Measurements from ENCODE around the gene IL31RA. TPM values are rescaled to one million over a fixed set of nuclear protein-coding genes. Genes with fewer than 3 reads are reported as not detected.

Gene IL31RA
- total RNA-seq, 2 donors from 2014 or later = 2.1 TPM; not detected in 1

- no peak for DNase-seq (ENCODE audit: low spot score)
- Histone ChIP-seq H3K27me3 (replicated peaks; ENCODE audit: insufficient read depth) (no peaks in the 10 kb centered on the region), H3K4me1 (replicated peaks) (no peaks in the 10 kb centered on the region), H3K9me3 (no peaks in the 10 kb centered on the region), H3K36me3 (no peaks in the 10 kb centered on the region), H3K4me3 (no peak overlapping the region), H3K27ac (no peak overlapping the region)
- TF ChIP-seq, protein P1, sequence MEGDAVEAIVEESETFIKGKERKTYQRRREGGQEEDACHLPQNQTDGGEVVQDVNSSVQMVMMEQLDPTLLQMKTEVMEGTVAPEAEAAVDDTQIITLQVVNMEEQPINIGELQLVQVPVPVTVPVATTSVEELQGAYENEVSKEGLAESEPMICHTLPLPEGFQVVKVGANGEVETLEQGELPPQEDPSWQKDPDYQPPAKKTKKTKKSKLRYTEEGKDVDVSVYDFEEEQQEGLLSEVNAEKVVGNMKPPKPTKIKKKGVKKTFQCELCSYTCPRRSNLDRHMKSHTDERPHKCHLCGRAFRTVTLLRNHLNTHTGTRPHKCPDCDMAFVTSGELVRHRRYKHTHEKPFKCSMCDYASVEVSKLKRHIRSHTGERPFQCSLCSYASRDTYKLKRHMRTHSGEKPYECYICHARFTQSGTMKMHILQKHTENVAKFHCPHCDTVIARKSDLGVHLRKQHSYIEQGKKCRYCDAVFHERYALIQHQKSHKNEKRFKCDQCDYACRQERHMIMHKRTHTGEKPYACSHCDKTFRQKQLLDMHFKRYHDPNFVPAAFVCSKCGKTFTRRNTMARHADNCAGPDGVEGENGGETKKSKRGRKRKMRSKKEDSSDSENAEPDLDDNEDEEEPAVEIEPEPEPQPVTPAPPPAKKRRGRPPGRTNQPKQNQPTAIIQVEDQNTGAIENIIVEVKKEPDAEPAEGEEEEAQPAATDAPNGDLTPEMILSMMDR (IDR thresholded peaks at IDR 0.05) = no peak
- TF ChIP-seq POLR2AphosphoS5 (IDR thresholded peaks at IDR 0.05) = no peak
- TF ChIP-seq POLR2A (IDR thresholded peaks at IDR 0.05) = no peak
- WGBS = 85% methylated on average over 1 of the region's 1 CpG
- intact Hi-C loops (cut with DNase I) = no loop called here
These were observed 15.0 kb upstream of the IL31RA start for GRCh38 chr5:55836191-55836590.

GRCh38 chr5:55841976-55842375 is 9.2 kb upstream of the IL31RA start:
- Histone ChIP-seq H3K27ac (no peak overlapping the region), H3K4me1 (replicated peaks) (no peaks in the 10 kb centered on the region), H3K9me3 (no peaks in the 10 kb centered on the region), H3K4me3 (no peak overlapping the region), H3K36me3 (no peaks in the 10 kb centered on the region), H3K27me3 (replicated peaks; ENCODE audit: insufficient read depth) (no peaks in the 10 kb centered on the region)
- DNase-seq (ENCODE audit: low spot score) = no peak
- intact Hi-C loops (cut with DNase I) = no loop called here
- TF ChIP-seq POLR2AphosphoS5 (IDR thresholded peaks at IDR 0.05) (no peak), POLR2A (IDR thresholded peaks at IDR 0.05) (no peak)
- TF ChIP-seq, protein P1 (IDR thresholded peaks at IDR 0.05) = no peak
- 90% methylated on average over 2 of the region's 2 CpGs for WGBS

- no peaks in the 10 kb centered on the region for H3K9me3 ChIP-seq
- intact Hi-C loops (cut with DNase I) = no loop called here
- no peak overlapping the region for H3K4me3 ChIP-seq
- H3K4me1 ChIP-seq (replicated peaks) = no peaks in the 10 kb centered on the region
- H3K27ac ChIP-seq = no peak overlapping the region
- no peaks in the 10 kb centered on the region for H3K27me3 ChIP-seq (replicated peaks; ENCODE audit: insufficient read depth)
- no peak for TF ChIP-seq POLR2AphosphoS5 (IDR thresholded peaks at IDR 0.05)
- TF ChIP-seq, protein P1 (IDR thresholded peaks at IDR 0.05) = no peak
- H3K36me3 ChIP-seq = no peaks in the 10 kb centered on the region
- 55% methylated on average over 1 of the region's 1 CpG for WGBS
- no peak for DNase-seq (ENCODE audit: low spot score)
These were observed 3.3 kb upstream of the IL31RA start for GRCh38 chr5:55847837-55848236.

DNA sequence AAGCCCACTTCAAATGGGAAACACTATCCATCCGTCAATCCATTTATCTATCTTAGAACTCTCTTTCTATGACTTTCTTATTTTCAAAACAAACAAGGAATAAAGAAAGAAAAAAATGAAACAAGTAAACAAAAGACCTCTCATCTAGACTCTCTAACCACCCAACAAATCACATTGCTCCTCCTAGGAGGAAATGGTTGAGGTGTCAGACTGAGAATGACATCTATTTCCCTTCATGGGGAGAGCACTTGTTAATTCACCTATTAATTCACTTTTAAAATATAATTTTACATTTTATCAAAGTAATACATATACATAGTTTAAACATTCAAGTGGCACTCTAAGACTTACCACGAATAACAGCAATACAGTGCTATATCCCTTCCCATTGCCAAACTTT is 2.4 kb upstream of the IL31RA start:
- no peaks in the 10 kb centered on the region for H3K9me3 ChIP-seq
- no peaks in the 10 kb centered on the region for H3K36me3 ChIP-seq
- TF ChIP-seq POLR2AphosphoS5 (IDR thresholded peaks at IDR 0.05) (no peak), POLR2A (IDR thresholded peaks at IDR 0.05) (no peak)
- TF ChIP-seq, protein P1 (IDR thresholded peaks at IDR 0.05) = no peak
- no peak overlapping the region for H3K4me3 ChIP-seq
- no peaks in the 10 kb centered on the region for H3K27me3 ChIP-seq (replicated peaks; ENCODE audit: insufficient read depth)
- intact Hi-C loops (cut with DNase I) = no loop called here
- 85% methylated on average over 2 of the region's 2 CpGs for WGBS
- DNase-seq (ENCODE audit: low spot score) = no peak
- H3K4me1 ChIP-seq (replicated peaks) = no peaks in the 10 kb centered on the region
- no peak overlapping the region for H3K27ac ChIP-seq

GRCh38 chr5:55851675-55851979 is 470 bp downstream of the IL31RA start:
- Histone ChIP-seq H3K27ac (no peak overlapping the region), H3K36me3 (no peaks in the 10 kb centered on the region), H3K27me3 (replicated peaks; ENCODE audit: insufficient read depth) (no peaks in the 10 kb centered on the region), H3K4me1 (replicated peaks) (no peaks in the 10 kb centered on the region), H3K9me3 (no peaks in the 10 kb centered on the region), H3K4me3 (no peak overlapping the region)
- 81% methylated on average over 2 of the region's 2 CpGs for WGBS
- TF ChIP-seq POLR2AphosphoS5 (IDR thresholded peaks at IDR 0.05) (no peak), POLR2A (IDR thresholded peaks at IDR 0.05) (no peak)
- TF ChIP-seq, protein P1 (IDR thresholded peaks at IDR 0.05) = no peak
- intact Hi-C loops (cut with DNase I) = no loop called here
- no peak for DNase-seq (ENCODE audit: low spot score)
